NCI-H1694 (cell line): Measurements from ENCODE around the gene MRS2.
A peak's percentile ranks its signal among the peaks of the same experiment; 100 is the strongest.

ENCODE experiments used
- DNase-seq: peaks from one replicate; lab custom pipeline; 2025; lab: John Stamatoyannopoulos, UW

The MRS2 gene

GRCh38 chr6:24430086-24430485 lies 27.4 kb downstream of the MRS2 start:
- no peak for DNase-seq

- DNase-seq: peak; percentile 4
Observed at GRCh38 chr6:24431045-24431451, 28.3 kb downstream of the MRS2 start.

GRCh38 chr6:24432611-24433010 lies 29.9 kb downstream of the MRS2 start:
- DNase-seq: no peak

- no peak for DNase-seq
Observed at GRCh38 chr6:24436979-24437378, 34.2 kb downstream of the MRS2 start.

- DNase-seq: no peak
Observed at GRCh38 chr6:24439858-24440539, 37.3 kb downstream of the MRS2 start.

- DNase-seq: no peak
Observed at GRCh38 chr6:24440897-24441598, 38.3 kb downstream of the MRS2 start.

GRCh38 chr6:24441599-24441904 lies 38.8 kb downstream of the MRS2 start:
- no peak for DNase-seq

GRCh38 chr6:24444588-24444987 lies 41.9 kb downstream of the MRS2 start:
- no peak for DNase-seq

- DNase-seq: no peak
Observed at GRCh38 chr6:24445704-24446103, 43.0 kb downstream of the MRS2 start.

- no peak for DNase-seq
Observed at GRCh38 chr6:24446670-24447069, 43.9 kb downstream of the MRS2 start.

GRCh38 chr6:24448396-24448795 lies 45.7 kb downstream of the MRS2 start:
- no peak for DNase-seq

GRCh38 chr6:24448828-24449525 lies 46.2 kb downstream of the MRS2 start:
- no peak for DNase-seq

- no peak for DNase-seq
Observed at GRCh38 chr6:24451581-24452388, 49.0 kb downstream of the MRS2 start.

- no peak for DNase-seq
Observed at GRCh38 chr6:24453921-24454320, 51.2 kb downstream of the MRS2 start.

GRCh38 chr6:24454452-24454851 lies 51.7 kb downstream of the MRS2 start:
- no peak for DNase-seq

- DNase-seq: no peak
Observed at GRCh38 chr6:24455061-24455460, 52.3 kb downstream of the MRS2 start.

GRCh38 chr6:24458134-24458533 lies 55.4 kb downstream of the MRS2 start:
- DNase-seq: no peak

- no peak for DNase-seq
Observed at GRCh38 chr6:24458941-24459340, 56.2 kb downstream of the MRS2 start.

- no peak for DNase-seq
Observed at GRCh38 chr6:24460966-24461365, 58.2 kb downstream of the MRS2 start.

GRCh38 chr6:24464253-24465038 lies 61.7 kb downstream of the MRS2 start:
- DNase-seq: no peak

GRCh38 chr6:24469811-24470210 lies 67.1 kb downstream of the MRS2 start:
- DNase-seq: no peak

GRCh38 chr6:24472181-24472580 lies 69.4 kb downstream of the MRS2 start:
- no peak for DNase-seq
